Endothelial cell of umbilical vein (primary cell): ENCODE measurements around the gene DHRS12. TPM values are rescaled to one million over a fixed set of nuclear protein-coding genes. Genes with fewer than 3 reads are reported as not detected.

Experiments used
- BruUV-seq: library from RNA; stranded (reverse); fragments of 400-500 nt; replicated peaks from 2 replicates; lab custom pipeline; 2021; lab: Mats Ljungman, UMichigan
- CTCF ChIA-PET: fragments of 300-600, 350-600 bp; sonication (Branson Sonifier 250); formaldehyde crosslinking; loops from one replicate; lab custom pipeline; 2021; ENCODE audit warnings: antibody characterized with exemption, inconsistent platforms; lab: Charles Lee
- POLR2A ChIA-PET: fragments of 300-600, 350-600 bp; sonication (Branson Sonifier 250); formaldehyde crosslinking; loops from one replicate; lab custom pipeline; 2021; ENCODE audit warnings: antibody characterized with exemption, inconsistent platforms; lab: Charles Lee
- DNase-seq: peaks from one replicate; pipeline ENCODE4 v3.0.0-alpha.2; 2011; ENCODE audit warnings: low read depth, low spot score
- FAIRE-seq: peaks from 2 replicates; lab custom pipeline; 2011; peaks lifted over from hg19 to GRCh38; lab: Jason Lieb, UNC
- H2AFZ ChIP-seq: 2 replicates; pipeline ENCODE4 v1.6.0; 2012; ENCODE audit warnings: low read depth, low read length, control low read depth, inconsistent platforms
- H3K27ac ChIP-seq: 2 replicates; pipeline ENCODE4 v1.5.1; 2011; ENCODE audit warnings: low read depth, mild to moderate bottlenecking, control low read depth, low read length, moderate library complexity; ENCODE audit not compliant: insufficient read depth
- H3K27me3 ChIP-seq, 2 experiments: 2 replicates each; pipeline versions ENCODE4 v1.6.0 to v1.6.1; 2011; ENCODE audit warnings: low read length in 2 of 2, mixed read lengths in 1 of 2; ENCODE audit not compliant: control insufficient read depth in 2 of 2, insufficient read depth in 2 of 2
- H3K36me3 ChIP-seq, 2 experiments: 2 replicates in 1 of 2; 3 replicates in 1 of 2; pipeline ENCODE4 v1.5.1; 2011; ENCODE audit warnings: low read length in 2 of 2, mild to moderate bottlenecking in 1 of 2, moderate library complexity in 1 of 2; ENCODE audit not compliant: control insufficient read depth in 2 of 2, insufficient read depth in 2 of 2; ENCODE audit errors: extremely low read depth in 1 of 2
- H3K4me1 ChIP-seq: 3 replicates; pipeline ENCODE4 v1.5.1; 2011; ENCODE audit warnings: mild to moderate bottlenecking, low read length; ENCODE audit not compliant: control insufficient read depth, insufficient read depth; ENCODE audit errors: extremely low read depth
- H3K4me2 ChIP-seq: 2 replicates; pipeline ENCODE4 v1.6.1; 2011; ENCODE audit warnings: low read length, control low read depth, mixed read lengths; ENCODE audit not compliant: insufficient read depth
- H3K4me3 ChIP-seq, 3 experiments: fragments of 200-600 bp in 1 of 3; sonication (generic), shearing (Covaris generic) in 1 of 3; replicated peaks in 1 of 3; 2 replicates each; pipeline ENCODE4 v1.5.1; 2011 to 2016; ENCODE audit warnings: control low read depth in 3 of 3, low read length in 3 of 3, mild to moderate bottlenecking in 2 of 3, inconsistent platforms in 1 of 3, low read depth in 1 of 3, moderate library complexity in 1 of 3; ENCODE audit not compliant: insufficient read depth in 1 of 3
- H3K79me2 ChIP-seq: 2 replicates; pipeline ENCODE4 v1.6.0; 2012; ENCODE audit warnings: low read length, inconsistent platforms; ENCODE audit not compliant: control insufficient read depth, insufficient read depth
- H3K9ac ChIP-seq: replicated peaks from 2 replicates; pipeline ENCODE3; 2011; ENCODE audit warnings: low read length, control low read depth; ENCODE audit not compliant: insufficient read depth; ENCODE audit errors: extremely low read depth
- H3K9me1 ChIP-seq: replicated peaks from 3 replicates; pipeline ENCODE4 v1.6.0; 2011; ENCODE audit warnings: mild to moderate bottlenecking, low read length; ENCODE audit not compliant: control insufficient read depth, insufficient read depth; ENCODE audit errors: extremely low read depth
- H3K9me3 ChIP-seq: replicated peaks from 2 replicates; pipeline ENCODE4 v1.5.1; 2012; ENCODE audit warnings: low read length, inconsistent platforms; ENCODE audit not compliant: control insufficient read depth, insufficient read depth
- H4K20me1 ChIP-seq: replicated peaks from 2 replicates; pipeline ENCODE3; 2011; ENCODE audit warnings: mild to moderate bottlenecking, low read length; ENCODE audit not compliant: control insufficient read depth, insufficient read depth; ENCODE audit errors: extremely low read depth
- CTCF ChIP-seq, 2 donors: IDR thresholded peaks; 1 replicate in 1 of 2; 2 replicates in 1 of 2; pipeline ENCODE4 v1.5.1; 2011; ENCODE audit warnings: low read length in 2 of 2, mild to moderate bottlenecking in 2 of 2, moderate library complexity in 2 of 2, control low read depth in 1 of 2, inconsistent platforms in 1 of 2, low read depth in 1 of 2; ENCODE audit not compliant: insufficient read depth in 1 of 2; ENCODE audit errors: extremely low read depth in 1 of 2
- EZH2 ChIP-seq: IDR thresholded peaks from 2 replicates; pipeline ENCODE4 v1.6.1; 2012; ENCODE audit warnings: borderline replicate concordance, low read depth, mild to moderate bottlenecking, moderate library complexity, low read length, inconsistent platforms; ENCODE audit not compliant: severe bottlenecking
- FOS ChIP-seq: IDR thresholded peaks from 2 replicates; pipeline ENCODE4 v1.6.1; 2011; ENCODE audit warnings: mild to moderate bottlenecking, low read length, moderate library complexity, borderline replicate concordance; ENCODE audit not compliant: insufficient read depth
- GATA2 ChIP-seq: IDR thresholded peaks from 2 replicates; pipeline ENCODE4 v1.7.0; 2011; ENCODE audit warnings: low read depth, mild to moderate bottlenecking, moderate library complexity, mixed read lengths, low read length; ENCODE audit not compliant: insufficient read length, insufficient read depth
- JUN ChIP-seq: IDR thresholded peaks from 2 replicates; pipeline ENCODE4 v1.6.1; 2011; ENCODE audit warnings: borderline replicate concordance, low read depth; ENCODE audit not compliant: insufficient read length, insufficient read depth
- MAX ChIP-seq: IDR thresholded peaks from 2 replicates; pipeline ENCODE4 v1.6.1; 2011; ENCODE audit not compliant: insufficient read depth, insufficient read length
- MYC ChIP-seq: IDR thresholded peaks from one replicate; pipeline ENCODE4 v1.6.1; 2011; ENCODE audit warnings: mild to moderate bottlenecking, low read depth, low read length
- POLR2A ChIP-seq: IDR thresholded peaks from 2 replicates; pipeline ENCODE4 v1.6.1; 2012; ENCODE audit warnings: low read depth, mild to moderate bottlenecking, control low read depth, low read length
- POLR2AphosphoS5 ChIP-seq: IDR thresholded peaks from 2 replicates; pipeline ENCODE4 v1.6.1; 2012; ENCODE audit warnings: low read depth, mild to moderate bottlenecking, control low read depth, low read length, moderate library complexity; ENCODE audit not compliant: insufficient read depth
- dilution Hi-C: fragments of 300-500 bp; cut with MboI; formaldehyde crosslinking; loops from one replicate; pipeline ENCODE4 v1.15.0; 2019; ENCODE audit warnings: low sequenced_read_pairs; ENCODE audit not compliant: extremely low pct_ligation_motif_present
- intact Hi-C: fragments of 100-400 bp; cut with micrococcal nuclease; formaldehyde crosslinking; loops from one replicate; pipeline ENCODE4 v1.10.0; 2022
- polyA plus RNA-seq, 4 experiments: library from polyadenylated mRNA; depleted of rRNA in 3 of 4; stranded (reverse) in 3 of 4; unstranded in 1 of 4; fragments of >200 nt; gene quantifications; 2 replicates each; pipeline versions ENCODE4 v1.2.1 to v1.2.3, GENCODE V29; 2011 to 2012; ENCODE audit warnings: missing spikeins in 1 of 4
- total RNA-seq: library from RNA; stranded (reverse); gene quantifications from 2 replicates; pipeline ENCODE4 v1.2.3, GENCODE V29; 2021

Gene DHRS12
- total and polyA plus RNA-seq, 2 donors (not counting 3 experiments of a cell fraction or from before 2014, with no cell fraction given), result 8.9 to 9.1 TPM

GRCh38 chr13:51768976-51769375 lies 35.0 kb downstream of the DHRS12 start:
- H3K27ac ChIP-seq, result no peak overlapping the region

More at GRCh38 chr13:51768976-51769375, 35.0 kb downstream of the DHRS12 start:
- H3K9me3 ChIP-seq, result no peaks in the 10 kb centered on the region
- H3K9ac ChIP-seq, result no peak overlapping the region
- ChIA-PET CTCF (no interaction called here), POLR2A (no interaction called here)
- H3K4me2 ChIP-seq, result no peak overlapping the region
- TF ChIP-seq POLR2A (no peak), POLR2AphosphoS5 (no peak), MAX (no peak), MYC (no peak), EZH2 (no peak), FOS (no peak), GATA2 (no peak), JUN (no peak), CTCF (IDR thresholded peaks at IDR 0.05; ENCODE audit: extremely low read depth in 1 of 2, insufficient read depth in 1 of 2, low read depth in 1 of 2, low read length in 2 of 2) (no peak)
- no peaks in the 10 kb centered on the region for H3K9me1 ChIP-seq
- intact Hi-C loops (loop anchor here (10.0 kb wide), 1 partner anchor 184 kb away; the partner anchor contains the start of gene WDFY2), dilution Hi-C loops (no loop called here)
- no peaks in the 10 kb centered on the region for H3K36me3 ChIP-seq
- DNase-seq (no peak), FAIRE-seq (no peak)
- H3K27me3 ChIP-seq, result peaks cover 0 to 2% of the 10 kb centered on the region in 2 experiments
- H2AFZ ChIP-seq, result no peak overlapping the region
- BruUV-seq, result no TSS peak
- H3K4me3 ChIP-seq, result no peak overlapping the region
- H3K4me1 ChIP-seq, result peaks cover 11% of the 10 kb centered on the region
- no peaks in the 10 kb centered on the region for H3K79me2 ChIP-seq
- H4K20me1 ChIP-seq, result no peaks in the 10 kb centered on the region
